AG10803 (cell line): ENCODE data around the gene SMYD5.

ENCODE experiments used
- DNase-seq: peaks from one replicate; pipeline ENCODE4 v3.0.0; 2010; ENCODE audit warnings: low read depth
- H3K4me3 ChIP-seq: 2 replicates; pipeline ENCODE4 v1.5.1; 2011; ENCODE audit warnings: mild to moderate bottlenecking, low read length, control low read depth
- TF ChIP-seq, protein P1 (sequence below): conservative IDR thresholded peaks from 2 replicates; pipeline ENCODE4 v1.5.1; 2011; ENCODE audit warnings: mild to moderate bottlenecking, low read length, control low read depth, inconsistent platforms

The SMYD5 gene

DNA sequence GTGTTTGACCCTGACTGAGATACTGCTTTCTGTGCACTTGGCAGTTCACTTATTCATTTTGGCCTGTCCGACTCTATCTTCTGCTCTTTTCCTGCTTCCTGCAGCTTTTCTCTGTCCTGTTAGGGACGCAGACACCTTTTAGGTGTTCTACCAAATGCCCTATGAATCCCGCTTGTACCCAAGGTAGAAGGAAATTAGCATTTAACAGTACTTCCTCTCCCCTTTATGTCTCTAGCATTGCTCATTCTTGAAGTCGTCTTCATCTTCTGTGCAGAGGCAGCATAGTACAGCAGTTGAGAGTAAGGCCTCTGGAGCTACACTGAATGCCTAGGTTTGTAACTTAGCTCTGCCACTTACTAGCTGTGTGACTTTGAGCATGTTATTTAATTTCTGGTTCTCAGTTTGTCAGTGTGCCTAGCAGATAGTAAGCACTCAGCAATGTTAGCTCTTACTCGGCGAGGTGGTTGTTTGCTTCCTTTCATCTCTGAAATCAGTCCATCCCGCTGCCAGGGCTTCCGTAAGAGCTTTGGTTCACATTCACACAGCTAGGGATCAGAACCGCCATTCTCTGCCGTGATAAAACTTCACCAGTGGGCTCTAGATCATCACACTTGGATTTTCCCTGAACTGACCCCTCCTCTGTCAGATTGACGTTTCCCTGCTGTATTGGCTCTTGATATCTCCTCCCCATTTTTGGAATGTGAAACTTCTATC, 21.4 kb downstream of the SMYD5 start:
- DNase-seq, result no peak
- TF ChIP-seq, protein P1, sequence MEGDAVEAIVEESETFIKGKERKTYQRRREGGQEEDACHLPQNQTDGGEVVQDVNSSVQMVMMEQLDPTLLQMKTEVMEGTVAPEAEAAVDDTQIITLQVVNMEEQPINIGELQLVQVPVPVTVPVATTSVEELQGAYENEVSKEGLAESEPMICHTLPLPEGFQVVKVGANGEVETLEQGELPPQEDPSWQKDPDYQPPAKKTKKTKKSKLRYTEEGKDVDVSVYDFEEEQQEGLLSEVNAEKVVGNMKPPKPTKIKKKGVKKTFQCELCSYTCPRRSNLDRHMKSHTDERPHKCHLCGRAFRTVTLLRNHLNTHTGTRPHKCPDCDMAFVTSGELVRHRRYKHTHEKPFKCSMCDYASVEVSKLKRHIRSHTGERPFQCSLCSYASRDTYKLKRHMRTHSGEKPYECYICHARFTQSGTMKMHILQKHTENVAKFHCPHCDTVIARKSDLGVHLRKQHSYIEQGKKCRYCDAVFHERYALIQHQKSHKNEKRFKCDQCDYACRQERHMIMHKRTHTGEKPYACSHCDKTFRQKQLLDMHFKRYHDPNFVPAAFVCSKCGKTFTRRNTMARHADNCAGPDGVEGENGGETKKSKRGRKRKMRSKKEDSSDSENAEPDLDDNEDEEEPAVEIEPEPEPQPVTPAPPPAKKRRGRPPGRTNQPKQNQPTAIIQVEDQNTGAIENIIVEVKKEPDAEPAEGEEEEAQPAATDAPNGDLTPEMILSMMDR, result no peak
- peak overlapping the region; percentile 96 for H3K4me3 ChIP-seq

DNA sequence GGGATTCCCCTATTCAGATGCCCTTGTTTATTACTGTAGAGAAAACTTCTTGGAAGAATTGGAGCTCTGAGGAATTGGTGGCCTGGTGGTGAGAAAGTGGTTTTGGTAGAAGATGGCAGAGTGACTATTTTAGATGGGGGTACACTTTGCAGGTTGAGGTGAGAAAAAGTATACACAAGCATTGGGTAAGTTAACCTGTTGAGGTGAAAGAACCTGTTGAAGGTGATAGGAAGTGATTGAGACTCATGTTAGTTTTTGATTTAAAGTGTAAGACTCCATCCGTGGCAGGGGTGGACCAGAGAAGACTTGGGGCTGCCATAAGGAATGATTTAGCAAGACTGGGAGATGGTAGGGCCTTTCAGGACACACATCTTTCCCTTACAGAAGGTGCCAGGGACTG, 23.1 kb downstream of the SMYD5 start:
- TF ChIP-seq, protein P1, result no peak
- no peak overlapping the region for H3K4me3 ChIP-seq
- no peak for DNase-seq

DNA sequence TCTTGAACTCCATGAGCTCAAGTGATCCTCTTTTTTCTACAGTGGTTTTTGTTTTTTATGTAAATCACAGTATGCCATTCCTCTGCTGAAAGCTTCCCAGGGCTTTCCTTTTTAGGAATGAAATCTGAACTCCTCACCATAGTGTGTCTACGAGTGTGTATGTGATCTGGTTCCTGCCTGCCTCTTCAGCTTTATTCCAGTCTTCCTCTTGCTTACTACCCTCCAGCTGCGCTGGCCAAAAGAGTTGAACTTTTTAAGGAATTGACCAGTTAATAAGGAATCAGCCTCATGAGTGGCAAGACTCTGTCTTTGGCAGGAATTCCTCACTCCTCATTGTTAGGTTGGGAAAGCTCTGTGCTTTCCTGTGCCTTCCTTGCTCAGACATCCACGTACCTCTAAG, 24.1 kb downstream of the SMYD5 start:
- TF ChIP-seq, protein P1, result no peak
- no peak overlapping the region for H3K4me3 ChIP-seq
- DNase-seq, result no peak

DNA sequence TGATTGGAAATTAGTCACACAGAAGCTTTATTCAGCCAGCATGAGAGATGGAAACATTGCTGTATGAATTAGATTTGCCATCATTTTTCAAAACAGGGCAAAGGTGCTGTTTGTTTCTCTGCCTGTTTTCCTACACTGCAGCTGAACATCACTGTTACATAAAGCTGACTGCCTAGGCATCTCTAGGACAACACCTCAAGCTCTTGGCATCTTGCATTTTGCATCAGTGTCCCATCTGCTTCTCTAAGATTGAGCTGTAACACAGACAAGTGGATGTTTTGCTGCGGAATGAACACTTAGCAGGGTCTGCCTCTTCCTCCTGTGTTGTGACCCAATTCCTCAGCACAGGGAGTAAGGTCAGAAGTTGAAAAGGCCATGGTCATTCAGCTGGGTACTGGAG, 24.9 kb downstream of the SMYD5 start:
- H3K4me3 ChIP-seq, result no peak overlapping the region
- TF ChIP-seq, protein P1, result no peak
- no peak for DNase-seq

DNA sequence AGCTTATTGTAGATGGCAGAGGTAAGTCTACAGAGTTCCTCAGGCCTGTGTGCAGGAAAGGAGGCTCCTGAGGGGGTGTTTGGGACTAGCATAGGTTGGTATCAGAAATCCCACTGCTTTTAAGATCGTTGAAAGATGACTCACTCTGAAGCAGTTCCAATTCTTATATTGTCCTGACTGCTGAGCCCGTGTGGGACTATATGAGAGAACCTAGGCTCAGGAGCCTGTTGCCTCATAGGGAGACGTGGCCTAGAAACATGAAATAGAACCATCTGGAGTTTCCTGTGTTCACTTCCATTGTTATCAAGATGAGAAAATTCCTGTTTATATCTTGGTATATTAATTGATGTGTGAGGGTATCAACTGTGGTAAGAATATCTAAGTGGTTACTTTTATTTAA, 25.7 kb downstream of the SMYD5 start:
- TF ChIP-seq, protein P1, result no peak
- no peak overlapping the region for H3K4me3 ChIP-seq
- DNase-seq, result peak; percentile 48

DNA sequence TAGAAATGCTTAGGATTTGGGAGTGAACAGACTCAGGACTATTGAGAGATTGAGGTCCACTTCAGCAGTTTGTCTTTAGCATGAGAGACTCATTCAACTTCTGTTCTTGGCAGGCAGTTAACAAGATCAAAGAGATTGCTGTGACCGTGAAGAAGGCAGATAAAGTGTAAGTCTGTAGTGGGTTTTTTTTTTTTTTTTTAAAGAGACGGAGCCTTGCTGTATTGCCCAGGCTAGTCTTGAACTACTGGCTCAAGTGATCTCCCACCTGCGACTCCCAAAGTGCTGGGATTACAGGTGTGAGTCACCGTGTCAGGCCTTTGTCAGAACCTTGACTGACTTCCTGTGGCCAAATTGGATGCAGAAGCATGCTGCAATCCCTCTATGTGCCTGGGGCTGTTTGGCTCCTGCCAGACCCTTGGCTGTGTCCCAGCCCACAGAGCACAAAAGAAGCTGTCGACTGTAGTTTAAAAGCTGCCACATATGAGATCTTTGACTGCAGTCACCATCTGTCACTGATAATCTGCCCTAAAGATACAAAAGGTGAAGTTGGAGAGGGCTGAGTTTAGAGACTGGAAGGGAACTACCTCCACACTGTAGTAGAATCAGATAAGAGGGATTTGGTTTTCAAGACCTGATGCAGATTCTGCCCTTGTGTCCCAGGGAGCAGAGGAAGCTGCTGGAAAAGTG, 30.0 kb downstream of the SMYD5 start:
- peak; percentile 80 for DNase-seq
- H3K4me3 ChIP-seq, result no peak overlapping the region
- TF ChIP-seq, protein P1, result no peak

DNA sequence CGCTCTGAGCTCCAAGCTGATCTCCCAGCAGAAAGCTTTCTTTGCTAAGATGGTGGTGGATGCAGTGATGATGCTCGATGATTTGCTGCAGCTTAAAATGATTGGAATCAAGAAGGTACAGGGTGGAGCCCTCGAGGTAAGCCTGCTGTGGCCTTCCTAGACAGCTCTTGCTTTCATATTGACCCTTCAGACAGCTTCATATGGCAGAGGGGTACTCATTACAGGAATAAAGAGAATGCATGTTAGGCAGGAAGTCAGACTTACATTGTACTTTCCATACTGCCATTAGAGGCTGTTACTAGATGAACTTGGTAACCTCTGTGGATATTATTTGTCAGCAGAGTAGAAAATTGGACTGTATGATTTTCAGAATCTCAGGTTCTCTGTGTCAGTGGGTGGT, 30.5 kb downstream of the SMYD5 start:
- TF ChIP-seq, protein P1, result no peak
- no peak overlapping the region for H3K4me3 ChIP-seq
- DNase-seq, result no peak
